ENCODE data around the gene FAM89A.
"Not testable (repeated sequence)": the region's sequence is repeated elsewhere in the genome, so short reads cannot be mapped to it uniquely, and the experiment has no call there.

FAM89A gene

GRCh38 chr1:230994860-230995259, 45.2 kb downstream of the FAM89A start:
- no peak for DNase-seq (ENCODE audit: low read depth in 2 of 2)

- no peak for DNase-seq (ENCODE audit: low read depth in 2 of 2)
Measured at GRCh38 chr1:230992100-230992774, 47.8 kb downstream of the FAM89A start.

- no peak for DNase-seq (ENCODE audit: low read depth in 2 of 2)
Measured at GRCh38 chr1:230987448-230987847, 52.6 kb downstream of the FAM89A start.

GRCh38 chr1:230986976-230987375, 53.1 kb downstream of the FAM89A start:
- DNase-seq (ENCODE audit: low read depth in 2 of 2), result no peak

GRCh38 chr1:230985711-230986110, 54.3 kb downstream of the FAM89A start:
- no peak for DNase-seq (ENCODE audit: low read depth in 2 of 2)

GRCh38 chr1:230984622-230985515, 55.2 kb downstream of the FAM89A start:
- not testable (repeated sequence) for DNase-seq (ENCODE audit: low read depth in 2 of 2)

- DNase-seq (ENCODE audit: low read depth in 2 of 2), result no peak
Measured at GRCh38 chr1:230983811-230984210, 56.2 kb downstream of the FAM89A start.

GRCh38 chr1:230982696-230983095, 57.4 kb downstream of the FAM89A start:
- no peak for DNase-seq (ENCODE audit: low read depth in 2 of 2)

GRCh38 chr1:230979952-230980351, 60.1 kb downstream of the FAM89A start:
- no peak for DNase-seq (ENCODE audit: low read depth in 2 of 2)

GRCh38 chr1:230979389-230979716, 60.7 kb downstream of the FAM89A start:
- no peak for DNase-seq (ENCODE audit: low read depth in 2 of 2)

- peak; percentile 92 to 93 for DNase-seq (ENCODE audit: low read depth in 2 of 2)
Measured at GRCh38 chr1:230978491-230979388, 61.3 kb downstream of the FAM89A start, which contains the start of the genes ARV1 and TTC13. ARV1 (plus strand) TSS chr1:230979094; CDS start chr1:230979106, 12 bp downstream. TTC13 (minus strand) TSS chr1:230978861; CDS start chr1:230978830, 31 bp downstream.

GRCh38 chr1:230977761-230978490, 62.1 kb downstream of the FAM89A start:
- DNase-seq (ENCODE audit: low read depth in 2 of 2), result peak in 1 of 2 donors; percentile 7

GRCh38 chr1:230976825-230977747, 63.0 kb downstream of the FAM89A start:
- DNase-seq (ENCODE audit: low read depth in 2 of 2), result no peak

GRCh38 chr1:230976360-230976759, 63.7 kb downstream of the FAM89A start:
- no peak for DNase-seq (ENCODE audit: low read depth in 2 of 2)

- no peak for DNase-seq (ENCODE audit: low read depth in 2 of 2)
Measured at GRCh38 chr1:230975636-230976035, 64.4 kb downstream of the FAM89A start.

- DNase-seq (ENCODE audit: low read depth in 2 of 2), result no peak
Measured at GRCh38 chr1:230972855-230973271, 67.2 kb downstream of the FAM89A start.

- no peak for DNase-seq (ENCODE audit: low read depth in 2 of 2)
Measured at GRCh38 chr1:230971771-230972170, 68.3 kb downstream of the FAM89A start.

- DNase-seq (ENCODE audit: low read depth in 2 of 2), result no peak
Measured at GRCh38 chr1:230970432-230970831, 69.6 kb downstream of the FAM89A start.

Measured in activated CD4-positive, alpha-beta T cell treated with anti-CD3 and anti-CD28 coated beads for 24 hours (primary cell).